Measurements from ENCODE around the gene RBM14.
"Not testable (repeated sequence)": the region's sequence is repeated elsewhere in the genome, so short reads cannot be mapped to it uniquely, and the experiment has no call there.

Gene RBM14

DNA sequence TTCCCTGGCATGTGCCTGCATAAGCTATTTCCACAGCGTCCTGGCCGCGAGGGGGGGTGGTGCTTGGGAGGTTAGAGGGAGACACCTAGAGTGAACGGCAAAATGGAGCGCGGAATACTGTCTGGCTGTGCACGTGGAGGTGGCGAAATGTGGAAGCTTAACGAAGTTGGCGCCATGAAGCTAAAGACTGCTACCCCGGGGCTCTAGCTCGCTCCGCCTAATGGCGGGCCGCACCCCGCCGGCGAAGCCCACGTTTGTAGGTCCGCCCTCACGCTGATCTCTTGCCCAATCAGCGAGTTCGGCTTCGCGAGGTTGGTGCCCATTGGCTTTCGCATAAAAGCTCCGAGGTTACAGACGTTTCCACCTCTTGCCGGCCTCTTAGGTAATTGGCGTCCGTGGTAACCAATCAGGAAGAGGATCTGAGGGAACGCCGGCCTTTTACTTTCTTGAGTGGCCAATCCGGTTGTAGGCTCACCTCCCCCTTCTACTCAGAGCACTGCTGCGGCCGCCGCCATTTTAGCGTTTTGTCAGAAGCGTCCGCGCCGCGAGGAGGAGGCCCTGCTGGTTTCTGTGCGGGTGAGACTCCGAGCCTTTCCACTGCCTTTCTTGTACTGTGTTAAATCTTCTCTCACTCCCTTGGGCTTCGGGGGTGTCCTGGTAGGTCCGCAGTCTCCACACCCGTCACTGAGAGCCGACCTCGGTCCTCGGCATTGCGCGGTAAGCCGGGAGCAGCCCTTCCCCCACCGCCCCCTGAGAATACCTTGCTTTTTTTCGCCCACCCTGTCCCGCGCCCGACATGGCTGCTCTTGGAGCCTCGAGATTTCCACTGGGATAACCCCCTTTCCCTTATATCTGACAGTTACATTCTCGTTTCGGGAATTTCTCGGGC lies 22.0 kb downstream of the RBM14 start, which contains the start of gene RBM4:
Gene RBM4, plus strand, starts transcription at position 527 of the 889 bp plus-strand sequence. CDS start 1,009 bp downstream, outside the sequence.
- DNase-seq: peak; percentile 98 to 100 (median 100)

DNA sequence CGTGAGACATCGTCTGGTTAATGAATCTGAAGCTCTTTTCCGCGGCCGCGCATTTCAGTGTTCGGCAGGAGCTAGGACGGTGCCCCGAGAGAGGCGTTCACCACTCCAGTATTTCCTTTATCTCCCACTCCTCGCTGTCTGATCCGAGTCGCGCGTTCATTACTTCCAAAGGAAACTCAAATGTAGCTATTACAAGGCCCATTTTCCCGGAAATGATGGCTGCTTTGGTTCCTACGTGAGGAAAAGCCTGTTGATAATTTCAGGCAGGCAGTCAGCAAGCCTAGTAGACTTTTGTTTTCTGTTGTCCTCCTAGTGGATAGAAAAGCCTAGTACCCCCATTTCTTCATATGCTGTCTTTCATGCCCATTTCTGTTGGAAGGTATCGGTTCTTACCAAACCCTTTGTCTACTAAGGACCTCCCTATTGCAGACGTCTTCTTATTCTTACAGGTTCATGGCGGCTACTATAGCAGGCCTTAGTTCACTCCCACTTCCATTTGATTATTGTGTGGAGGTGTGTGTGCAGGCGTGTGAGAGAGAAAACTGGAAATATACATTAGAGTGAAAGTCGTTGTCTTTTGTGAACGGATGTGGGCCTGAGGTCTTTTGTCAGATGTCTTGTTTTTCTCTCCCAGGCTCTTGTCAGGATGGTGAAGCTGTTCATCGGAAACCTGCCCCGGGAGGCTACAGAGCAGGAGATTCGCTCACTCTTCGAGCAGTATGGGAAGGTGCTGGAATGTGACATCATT lies 22.8 kb downstream of the RBM14 start:
- DNase-seq: peak; percentile 52 to 68 (median 54)

DNA sequence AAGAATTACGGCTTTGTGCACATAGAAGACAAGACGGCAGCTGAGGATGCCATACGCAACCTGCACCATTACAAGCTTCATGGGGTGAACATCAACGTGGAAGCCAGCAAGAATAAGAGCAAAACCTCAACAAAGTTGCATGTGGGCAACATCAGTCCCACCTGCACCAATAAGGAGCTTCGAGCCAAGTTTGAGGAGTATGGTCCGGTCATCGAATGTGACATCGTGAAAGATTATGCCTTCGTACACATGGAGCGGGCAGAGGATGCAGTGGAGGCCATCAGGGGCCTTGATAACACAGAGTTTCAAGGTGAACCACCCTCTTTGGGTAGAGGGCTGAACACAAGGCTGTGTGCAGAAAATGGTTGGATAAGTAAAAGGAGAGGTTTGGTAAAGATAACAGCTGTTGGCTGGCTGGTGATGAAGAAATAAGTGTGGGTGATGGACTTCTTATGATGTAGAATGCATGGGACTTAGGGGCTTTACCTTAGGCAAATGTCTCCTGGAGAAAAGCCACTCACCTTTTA lies 23.4 kb downstream of the RBM14 start:
- not testable (repeated sequence) for DNase-seq

DNA sequence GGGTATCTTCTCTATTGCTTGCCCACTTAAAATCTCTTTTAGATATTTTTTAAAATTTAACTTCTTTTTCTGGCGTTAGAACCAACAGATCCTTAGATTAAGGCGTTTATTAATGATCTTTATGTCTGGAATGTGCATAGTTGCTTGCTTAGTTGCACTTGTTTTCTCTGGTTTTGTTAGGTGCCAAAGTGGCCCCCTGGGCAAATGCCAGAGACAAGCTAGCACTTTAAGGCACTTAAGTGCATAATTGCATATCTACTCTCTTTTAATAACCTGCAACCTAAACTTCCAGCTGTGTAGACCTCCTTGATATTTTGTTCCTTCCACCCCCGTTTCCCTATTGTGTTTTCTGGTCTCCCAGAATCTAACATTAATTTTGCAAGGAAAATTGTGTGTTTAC lies 25.4 kb downstream of the RBM14 start:
- no peak for DNase-seq

DNA sequence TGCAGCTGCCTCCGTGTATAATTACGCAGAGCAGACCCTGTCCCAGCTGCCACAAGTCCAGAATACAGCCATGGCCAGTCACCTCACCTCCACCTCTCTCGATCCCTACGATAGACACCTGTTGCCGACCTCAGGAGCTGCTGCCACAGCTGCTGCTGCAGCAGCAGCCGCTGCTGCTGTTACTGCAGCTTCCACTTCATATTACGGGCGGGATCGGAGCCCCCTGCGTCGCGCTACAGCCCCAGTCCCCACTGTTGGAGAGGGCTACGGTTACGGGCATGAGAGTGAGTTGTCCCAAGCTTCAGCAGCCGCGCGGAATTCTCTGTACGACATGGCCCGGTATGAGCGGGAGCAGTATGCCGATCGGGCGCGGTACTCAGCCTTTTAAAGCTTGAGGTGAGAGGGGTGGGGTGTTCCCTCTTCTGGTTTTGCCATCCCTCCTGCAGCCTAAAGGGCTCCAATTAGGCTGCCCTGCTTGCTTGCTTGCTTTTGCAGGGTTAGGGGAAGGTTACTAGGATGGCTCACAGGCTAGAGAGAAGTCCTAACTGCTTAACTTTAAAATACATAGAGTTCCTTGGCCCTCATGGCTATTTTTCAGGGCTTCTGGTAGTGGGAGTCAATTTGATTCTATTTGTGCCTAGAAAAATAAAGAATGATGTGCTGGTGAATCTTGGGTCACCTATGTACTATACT lies 27.5 kb downstream of the RBM14 start:
- DNase-seq: no peak

DNA sequence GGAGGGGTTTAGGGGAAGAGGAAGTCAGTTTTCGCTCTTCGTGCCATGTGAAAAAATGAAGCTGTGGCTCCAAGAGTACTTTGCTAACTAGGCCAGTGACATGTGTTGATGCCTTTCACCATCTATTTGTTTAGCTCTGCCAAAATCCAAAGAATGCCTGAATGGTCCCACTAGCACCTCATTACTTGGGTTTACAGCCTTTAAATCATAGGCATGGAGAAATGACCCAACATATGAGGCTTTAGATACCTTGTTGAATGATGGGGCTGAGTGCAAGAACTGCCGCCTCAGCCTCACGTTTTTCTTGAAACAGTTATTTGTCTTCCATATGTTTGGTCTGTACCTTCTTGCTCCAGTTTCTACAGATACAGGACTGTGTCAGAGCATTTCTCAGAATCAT lies 30.4 kb downstream of the RBM14 start:
- DNase-seq: peak in 2 of 3 donors; percentile 28 to 29

DNA sequence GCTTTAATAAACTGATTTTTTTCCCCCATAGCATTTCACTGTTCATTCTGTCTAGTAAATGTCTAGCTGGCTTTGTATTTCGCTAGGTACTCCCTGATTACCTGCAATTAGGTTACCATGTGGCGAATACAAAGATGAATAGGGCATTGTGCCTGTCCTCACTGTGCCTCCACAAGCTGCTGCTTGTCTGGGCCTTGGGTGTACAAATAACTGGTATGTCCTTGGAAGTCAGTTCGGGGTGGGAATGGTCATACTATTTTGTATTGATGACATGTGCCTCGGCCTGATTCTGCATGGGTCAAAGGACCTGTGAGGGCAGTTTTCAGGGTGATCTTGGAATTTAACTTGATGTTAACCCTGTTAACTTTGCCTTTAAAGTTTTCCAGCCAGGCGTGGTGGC lies 33.5 kb downstream of the RBM14 start:
- no peak for DNase-seq

DNA sequence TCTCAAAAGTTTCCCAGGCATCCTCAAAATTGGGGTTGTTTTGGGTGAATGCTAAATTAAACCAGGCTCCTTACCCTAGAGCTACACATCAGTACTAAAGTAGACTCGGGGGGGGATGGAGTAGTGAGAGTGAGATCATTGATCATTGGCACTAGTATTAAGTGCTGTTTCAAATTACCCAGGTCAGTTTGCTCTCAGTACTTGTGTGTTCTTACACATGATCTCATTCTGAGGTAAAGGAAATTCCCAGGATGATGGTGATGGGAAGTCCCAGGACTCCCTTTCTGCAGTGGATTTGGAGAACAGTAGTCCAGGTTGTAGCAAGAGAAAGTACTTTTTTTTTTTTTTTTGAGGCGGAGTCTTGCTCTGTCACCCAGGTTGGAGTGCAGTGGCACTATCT lies 34.6 kb downstream of the RBM14 start:
- peak; percentile 63 to 74 (median 64) for DNase-seq

DNA sequence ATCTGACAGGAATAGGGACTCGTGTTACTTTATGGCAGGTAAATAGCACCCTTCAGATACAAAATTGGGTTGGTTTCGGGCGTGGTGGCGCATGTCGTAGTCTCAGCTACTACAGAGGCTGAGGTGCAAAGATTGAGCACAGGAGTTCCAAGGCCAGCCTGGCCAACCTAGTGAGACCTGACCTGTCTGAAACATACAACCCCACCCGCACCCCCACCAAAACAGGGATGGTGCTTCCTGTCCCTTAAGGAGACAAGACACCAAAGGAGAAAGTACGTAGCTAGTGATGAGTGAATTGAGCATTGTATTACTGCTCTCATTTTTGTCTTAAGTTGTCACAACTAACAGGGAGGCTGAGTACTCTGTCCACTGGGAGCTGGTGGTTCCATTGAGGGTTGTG lies 36.2 kb downstream of the RBM14 start:
- no peak for DNase-seq

DNA sequence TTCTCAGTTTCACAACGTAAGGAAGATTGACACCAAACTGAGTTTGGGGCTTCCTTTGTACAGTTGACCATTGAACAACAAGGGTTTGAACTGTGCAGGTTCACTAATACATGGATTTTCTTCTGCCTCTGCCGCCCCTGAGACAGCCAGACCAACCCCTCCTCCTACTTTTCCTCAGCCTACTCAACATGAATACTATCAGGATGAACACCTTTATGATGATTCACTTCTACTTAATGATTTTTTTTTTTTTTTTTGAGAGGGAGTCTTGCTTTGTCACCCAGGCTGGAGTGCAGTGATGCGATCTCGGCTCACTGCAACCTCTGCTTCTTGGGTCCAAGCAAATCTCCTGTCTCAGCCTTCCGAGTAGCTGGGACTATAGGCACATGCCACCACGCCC lies 36.7 kb downstream of the RBM14 start:
- no peak for DNase-seq

DNA sequence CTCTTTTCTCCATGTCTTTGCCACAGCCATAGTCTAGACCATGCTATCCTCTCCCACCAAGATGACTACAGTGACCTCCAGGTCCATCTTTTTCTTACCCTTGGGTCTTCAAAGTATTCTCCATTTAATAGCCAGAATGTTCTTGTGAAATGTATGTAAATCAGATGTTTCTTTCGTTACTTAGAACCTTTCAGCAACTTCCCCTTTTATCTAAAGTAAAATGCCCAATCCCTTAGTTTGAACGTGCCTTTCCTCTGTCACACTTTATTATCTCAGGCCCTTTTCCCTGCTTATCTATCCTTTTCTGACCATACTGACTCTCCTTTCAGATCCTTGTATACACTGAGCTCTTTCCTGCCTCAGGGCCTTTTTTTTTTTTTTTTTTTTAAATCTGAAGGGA lies 43.3 kb downstream of the RBM14 start:
- peak; percentile 12 to 55 (median 48) for DNase-seq

DNA sequence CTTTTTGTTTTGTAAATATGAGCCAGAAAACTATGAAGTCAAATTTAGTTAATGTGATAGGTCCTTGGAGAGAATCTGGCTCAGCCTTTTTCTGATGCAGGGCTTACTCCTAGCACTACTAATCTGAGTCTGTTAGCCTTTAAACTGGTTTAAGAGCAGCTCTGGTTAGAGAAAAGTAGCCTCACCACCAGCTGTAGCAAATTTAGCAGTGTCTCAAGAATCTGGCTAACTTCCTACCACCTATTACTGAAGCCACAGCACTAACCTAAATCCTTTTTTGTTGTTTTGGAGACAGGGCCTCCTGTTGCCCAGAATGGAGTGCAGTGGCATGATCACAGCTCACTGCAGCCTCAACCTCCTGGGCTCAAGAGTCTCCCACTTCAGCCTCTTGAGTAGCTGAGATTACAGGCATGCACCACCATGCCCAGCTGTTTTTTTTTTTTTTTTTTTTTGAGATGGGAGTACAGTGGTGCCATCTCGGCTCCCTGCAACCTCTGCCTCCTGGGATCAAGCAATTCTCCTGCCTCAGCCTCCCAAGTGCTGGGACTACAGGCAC lies 47.4 kb downstream of the RBM14 start:
- DNase-seq: no peak

DNA sequence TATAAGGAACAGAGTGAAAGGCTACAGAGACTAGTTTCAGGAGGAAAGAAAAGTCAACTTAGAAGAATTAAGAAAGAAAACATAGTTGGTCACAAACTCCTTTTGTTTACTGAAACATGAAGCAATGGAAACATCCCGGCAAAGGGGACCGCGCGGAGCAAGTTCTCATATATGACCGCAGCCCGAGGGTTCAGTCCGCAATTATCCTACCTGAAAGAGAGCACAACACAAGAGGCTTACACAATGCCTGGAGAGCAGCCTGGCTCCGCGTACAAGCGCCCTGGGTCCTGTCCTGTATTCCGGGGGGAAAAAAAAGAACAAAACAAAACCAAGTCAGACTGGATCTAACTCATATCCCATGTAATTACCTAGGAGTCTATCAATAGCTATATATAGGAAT lies 48.9 kb downstream of the RBM14 start:
- no peak for DNase-seq

DNA sequence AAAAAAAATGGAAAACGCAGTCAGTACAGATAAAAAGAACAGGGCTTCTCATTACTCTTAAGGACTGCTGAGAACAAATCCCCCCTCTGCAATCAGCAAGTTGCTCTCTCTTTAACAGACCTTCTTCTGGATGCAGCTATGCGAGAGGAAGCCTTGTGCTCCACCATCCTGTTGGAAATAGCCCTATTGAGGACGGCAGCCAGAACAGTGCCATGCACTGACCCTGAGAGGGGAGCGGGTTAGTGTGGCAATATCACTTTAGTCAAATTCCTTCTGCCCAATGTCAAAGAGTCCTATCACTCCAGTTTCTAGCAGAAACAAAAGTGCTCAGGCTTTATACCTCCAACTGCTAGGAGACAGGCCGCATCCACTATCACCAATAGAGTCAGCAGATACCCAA lies 54.4 kb downstream of the RBM14 start:
- DNase-seq: no peak

DNA sequence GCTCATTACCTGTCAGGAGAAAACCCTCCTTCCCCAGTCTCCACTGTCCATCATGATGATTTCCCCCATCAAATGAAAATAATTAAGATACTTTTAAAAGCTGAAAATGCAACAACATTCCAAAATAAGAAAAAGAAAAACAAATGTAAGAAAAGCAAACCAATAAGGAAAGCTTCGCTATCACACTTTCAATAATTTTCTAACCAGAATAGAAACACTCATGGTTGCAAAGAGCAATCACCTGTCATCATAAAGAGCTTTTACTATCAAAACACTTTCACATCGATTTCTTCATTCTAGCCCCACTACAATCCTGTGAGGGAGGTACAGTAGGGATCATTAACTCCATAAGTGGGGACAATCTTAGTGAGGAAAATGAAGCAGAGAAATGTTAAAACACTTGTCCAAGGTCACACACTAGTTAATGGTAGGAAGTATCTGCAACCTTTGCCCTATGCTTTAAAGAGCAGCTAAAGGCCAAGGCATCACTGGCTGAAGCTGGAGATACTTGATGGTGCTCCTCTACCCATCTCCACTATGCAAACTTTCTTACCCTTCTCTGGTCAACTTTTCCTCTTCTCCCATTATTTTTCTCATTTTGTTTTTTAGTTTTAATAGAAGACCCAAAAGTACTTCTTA lies 58.7 kb downstream of the RBM14 start:
- DNase-seq: no peak

DNA sequence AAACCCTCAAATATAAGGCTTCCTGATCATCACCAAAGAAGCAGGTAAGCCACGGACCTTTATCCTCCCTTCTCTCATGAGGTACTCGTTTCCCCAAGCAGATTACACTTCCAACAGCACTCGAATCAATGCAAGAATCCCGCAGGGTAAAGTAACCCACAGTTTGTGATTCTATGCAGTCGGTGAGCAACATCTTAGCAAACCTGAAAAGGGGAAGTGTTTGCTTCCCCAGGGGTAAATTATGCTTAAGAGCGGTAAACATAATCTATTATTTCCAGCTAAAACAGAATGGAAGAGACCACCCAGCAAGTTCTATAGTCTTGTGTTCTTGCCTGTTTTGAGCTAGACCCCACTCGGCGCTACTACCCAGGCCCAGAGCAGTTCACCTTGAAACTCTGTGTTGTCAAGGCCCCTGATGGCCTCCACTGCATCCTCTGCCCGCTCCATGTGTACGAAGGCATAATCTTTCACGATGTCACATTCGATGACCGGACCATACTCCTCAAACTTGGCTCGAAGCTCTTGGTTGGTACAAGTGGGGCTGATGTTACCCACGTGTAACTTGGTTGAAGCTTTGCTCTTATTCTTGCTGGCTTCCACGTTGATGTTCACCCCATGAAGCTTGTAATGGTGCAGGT lies 60.0 kb downstream of the RBM14 start:
- peak; percentile 21 to 47 (median 39) for DNase-seq

All from suppressor macrophage treated with lipopolysaccharide for 1 hour (primary cell).